Mucosa of stomach (tissue), 1 donor: ENCODE results near the gene TSPAN18.

Experiments used
- H3K27me3 ChIP-seq: one replicate; pipeline ENCODE4 v1.7.0; 2013; ENCODE audit warnings: mild to moderate bottlenecking, low read length; ENCODE audit not compliant: control insufficient read depth, insufficient read depth
- H3K36me3 ChIP-seq: one replicate; pipeline ENCODE4 v1.7.0; 2013; ENCODE audit warnings: low read length; ENCODE audit not compliant: control insufficient read depth, insufficient read depth
- H3K4me1 ChIP-seq: one replicate; pipeline ENCODE4 v1.7.0; 2013; ENCODE audit warnings: mild to moderate bottlenecking, low read length; ENCODE audit not compliant: control insufficient read depth, insufficient read depth
- H3K4me3 ChIP-seq: one replicate; pipeline ENCODE4 v1.7.0; 2013; ENCODE audit warnings: low read length
- H3K9ac ChIP-seq: one replicate; pipeline ENCODE4 v1.7.0; 2013; ENCODE audit warnings: mild to moderate bottlenecking, low read length, moderate library complexity
- H3K9me3 ChIP-seq: one replicate; pipeline ENCODE4 v1.7.0; 2013; ENCODE audit warnings: mild to moderate bottlenecking, low read length, moderate library complexity; ENCODE audit not compliant: control insufficient read depth
- donor health status: Pancreatic carcinoma.

The TSPAN18 gene

GRCh38 chr11:44839458-44840084, 112.8 kb downstream of the TSPAN18 start:
- Histone ChIP-seq H3K4me3 (no peak overlapping the region), H3K4me1 (peaks cover 7% of the 10 kb centered on the region), H3K9me3 (no peaks in the 10 kb centered on the region), H3K9ac (no peak overlapping the region), H3K27me3 (no peaks in the 10 kb centered on the region), H3K36me3 (no peaks in the 10 kb centered on the region)

GRCh38 chr11:44840085-44840478, 113.3 kb downstream of the TSPAN18 start:
- no peak overlapping the region for H3K9ac ChIP-seq
- no peaks in the 10 kb centered on the region for H3K9me3 ChIP-seq
- H3K36me3 ChIP-seq = no peaks in the 10 kb centered on the region
- H3K27me3 ChIP-seq = no peaks in the 10 kb centered on the region
- H3K4me1 ChIP-seq = peaks cover 3% of the 10 kb centered on the region
- H3K4me3 ChIP-seq = no peak overlapping the region

- H3K36me3 ChIP-seq = no peaks in the 10 kb centered on the region
- H3K4me3 ChIP-seq = no peak overlapping the region
- no peaks in the 10 kb centered on the region for H3K27me3 ChIP-seq
- H3K9me3 ChIP-seq = no peaks in the 10 kb centered on the region
- no peaks in the 10 kb centered on the region for H3K4me1 ChIP-seq
- H3K9ac ChIP-seq = no peak overlapping the region
These were observed 113.9 kb downstream of the TSPAN18 start for GRCh38 chr11:44840521-44841251.

GRCh38 chr11:44842220-44842619, 115.5 kb downstream of the TSPAN18 start:
- Histone ChIP-seq H3K4me3 (no peak overlapping the region), H3K9ac (no peak overlapping the region), H3K4me1 (no peaks in the 10 kb centered on the region), H3K36me3 (no peaks in the 10 kb centered on the region), H3K9me3 (no peaks in the 10 kb centered on the region), H3K27me3 (no peaks in the 10 kb centered on the region)

- Histone ChIP-seq H3K9me3 (no peaks in the 10 kb centered on the region), H3K27me3 (no peaks in the 10 kb centered on the region), H3K36me3 (no peaks in the 10 kb centered on the region), H3K4me3 (no peak overlapping the region), H3K9ac (no peak overlapping the region), H3K4me1 (no peaks in the 10 kb centered on the region)
These were observed 120.1 kb downstream of the TSPAN18 start for GRCh38 chr11:44846852-44847251.

GRCh38 chr11:44847316-44847715, 120.6 kb downstream of the TSPAN18 start:
- Histone ChIP-seq H3K9ac (no peak overlapping the region), H3K4me3 (no peak overlapping the region), H3K4me1 (no peaks in the 10 kb centered on the region), H3K9me3 (no peaks in the 10 kb centered on the region), H3K36me3 (no peaks in the 10 kb centered on the region), H3K27me3 (no peaks in the 10 kb centered on the region)

- no peaks in the 10 kb centered on the region for H3K9me3 ChIP-seq
- H3K4me1 ChIP-seq = no peaks in the 10 kb centered on the region
- no peaks in the 10 kb centered on the region for H3K27me3 ChIP-seq
- H3K36me3 ChIP-seq = no peaks in the 10 kb centered on the region
- no peak overlapping the region for H3K4me3 ChIP-seq
- H3K9ac ChIP-seq = no peak overlapping the region
These were observed 121.6 kb downstream of the TSPAN18 start for GRCh38 chr11:44848203-44848962.

GRCh38 chr11:44848963-44849350, 122.2 kb downstream of the TSPAN18 start:
- no peaks in the 10 kb centered on the region for H3K36me3 ChIP-seq
- no peaks in the 10 kb centered on the region for H3K27me3 ChIP-seq
- H3K4me1 ChIP-seq = no peaks in the 10 kb centered on the region
- H3K9me3 ChIP-seq = no peaks in the 10 kb centered on the region
- no peak overlapping the region for H3K4me3 ChIP-seq
- no peak overlapping the region for H3K9ac ChIP-seq

GRCh38 chr11:44849424-44849823, 122.7 kb downstream of the TSPAN18 start:
- Histone ChIP-seq H3K27me3 (no peaks in the 10 kb centered on the region), H3K4me1 (peaks cover 1% of the 10 kb centered on the region), H3K9ac (no peak overlapping the region), H3K36me3 (no peaks in the 10 kb centered on the region), H3K4me3 (no peak overlapping the region), H3K9me3 (no peaks in the 10 kb centered on the region)

- Histone ChIP-seq H3K9ac (no peak overlapping the region), H3K4me3 (no peak overlapping the region), H3K4me1 (peaks cover 4% of the 10 kb centered on the region)
These were observed 123.2 kb downstream of the TSPAN18 start for GRCh38 chr11:44849922-44850321.

GRCh38 chr11:44851496-44851895, 124.7 kb downstream of the TSPAN18 start:
- no peak overlapping the region for H3K9ac ChIP-seq

More at GRCh38 chr11:44849922-44850321, 123.2 kb downstream of the TSPAN18 start:
- Histone ChIP-seq H3K9me3 (no peaks in the 10 kb centered on the region), H3K27me3 (no peaks in the 10 kb centered on the region), H3K36me3 (no peaks in the 10 kb centered on the region)

GRCh38 chr11:44852159-44852747, 125.5 kb downstream of the TSPAN18 start:
- Histone ChIP-seq H3K36me3 (no peaks in the 10 kb centered on the region), H3K9ac (no peak overlapping the region), H3K4me3 (no peak overlapping the region), H3K4me1 (peaks cover 4% of the 10 kb centered on the region), H3K9me3 (no peaks in the 10 kb centered on the region), H3K27me3 (no peaks in the 10 kb centered on the region)

More at GRCh38 chr11:44851496-44851895, 124.7 kb downstream of the TSPAN18 start:
- Histone ChIP-seq H3K9me3 (no peaks in the 10 kb centered on the region), H3K36me3 (no peaks in the 10 kb centered on the region), H3K4me1 (peaks cover 4% of the 10 kb centered on the region), H3K27me3 (no peaks in the 10 kb centered on the region), H3K4me3 (no peak overlapping the region)
